Glomerular visceral epithelial cell (primary cell): Measurements from ENCODE around the gene CENATAC.
A peak's percentile ranks its signal among the peaks of the same experiment; 100 is the strongest.
"Not testable (repeated sequence)": the region's sequence is repeated elsewhere in the genome, so short reads cannot be mapped to it uniquely, and the experiment has no call there.

Experiments
- DNase-seq: peaks from one replicate; pipeline ENCODE4 v3.0.0-alpha.2; 2016; ENCODE audit errors: extremely low spot score

Gene CENATAC

DNA sequence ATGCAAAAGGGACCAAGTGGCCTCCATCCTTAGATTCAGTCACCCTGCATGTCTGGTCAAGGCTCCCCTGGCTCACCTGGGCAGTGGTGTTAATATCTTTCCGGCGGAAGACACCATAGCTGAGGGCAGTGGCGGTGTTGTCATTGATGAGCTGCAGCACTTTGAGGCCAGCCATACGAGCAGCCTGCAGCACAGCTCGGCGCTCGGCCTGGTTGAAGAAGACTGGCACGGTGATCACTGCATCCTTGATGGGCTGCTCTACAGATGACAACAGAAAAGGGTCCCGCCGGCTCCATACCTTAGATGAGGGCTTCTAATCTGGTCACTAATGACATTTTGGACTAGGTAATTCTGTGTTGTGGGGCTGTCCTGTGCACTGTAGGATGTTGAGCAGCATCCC lies 56.5 kb downstream of the CENATAC start:
- DNase-seq, result no peak

- DNase-seq, result peak; percentile 37
These were observed 58.0 kb downstream of the CENATAC start for GRCh38 chr11:119055901-119056300.

- peak; percentile 15 for DNase-seq
These were observed 58.6 kb downstream of the CENATAC start for GRCh38 chr11:119056421-119056999.

DNA sequence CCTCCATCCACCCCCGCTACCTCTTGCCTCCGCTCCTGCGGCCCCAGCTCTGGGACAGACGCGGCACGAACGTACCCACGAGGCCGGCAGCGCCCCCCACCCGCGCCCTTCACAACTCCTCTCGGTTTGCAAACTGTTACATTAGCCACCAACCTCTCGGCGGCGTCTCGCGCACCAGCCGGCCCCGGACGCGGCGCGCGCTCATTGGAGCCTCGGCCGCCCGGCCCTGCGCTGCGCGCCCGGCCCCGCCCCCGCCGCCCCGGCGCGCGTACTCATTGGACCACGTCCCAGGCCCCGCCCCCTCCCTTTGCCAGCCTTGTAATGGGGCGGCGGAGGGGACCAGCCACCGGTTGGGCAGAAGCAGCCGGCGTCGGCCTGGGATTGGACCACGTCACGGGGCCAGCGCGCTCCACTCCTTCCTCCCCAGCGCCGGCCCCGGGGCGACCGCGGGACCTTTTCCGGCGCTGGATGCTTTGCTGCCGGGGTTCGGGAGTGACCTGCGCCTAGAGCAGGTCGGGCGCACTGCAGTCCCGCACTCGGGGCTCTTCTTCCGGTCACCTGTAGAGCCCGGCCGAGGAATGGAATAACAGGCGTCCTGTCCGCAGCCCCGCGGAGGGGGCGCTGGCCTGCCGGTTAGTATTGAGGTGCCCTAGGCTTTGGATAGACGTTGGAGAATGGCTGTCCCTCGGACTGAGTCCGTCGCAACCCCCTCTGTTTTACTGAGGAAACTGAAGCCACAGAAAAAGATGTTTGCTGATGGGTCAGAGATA lies 59.2 kb downstream of the CENATAC start, which contains the start of gene HYOU1:
Gene HYOU1 (minus strand): TSS at position 206 of the 770 bp plus-strand sequence. CDS start 1,045 bp downstream, outside the sequence.
- peak; percentile 97 for DNase-seq

- DNase-seq, result not testable (repeated sequence)
These were observed 61.2 kb downstream of the CENATAC start for GRCh38 chr11:119059128-119059527.

DNA sequence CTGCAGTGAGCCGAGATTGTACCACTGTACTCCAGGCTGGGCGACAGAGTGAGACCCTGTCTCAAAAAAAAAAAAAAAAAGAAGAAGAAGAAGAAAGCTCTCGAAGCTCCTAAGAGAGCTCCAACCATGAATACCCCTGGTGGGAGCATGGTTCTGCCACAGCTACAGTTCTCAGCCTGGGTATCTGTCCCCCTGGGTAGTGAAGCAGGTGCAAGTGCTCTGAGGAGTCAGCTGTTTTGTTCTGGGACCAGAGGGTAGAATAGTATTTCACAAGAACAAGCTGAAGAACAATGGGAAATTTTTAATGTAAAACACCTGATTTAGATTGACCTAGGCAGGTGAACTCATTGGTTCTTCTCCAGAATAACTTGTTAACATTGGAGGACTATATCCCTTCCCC lies 63.3 kb downstream of the CENATAC start:
- DNase-seq, result no peak

DNA sequence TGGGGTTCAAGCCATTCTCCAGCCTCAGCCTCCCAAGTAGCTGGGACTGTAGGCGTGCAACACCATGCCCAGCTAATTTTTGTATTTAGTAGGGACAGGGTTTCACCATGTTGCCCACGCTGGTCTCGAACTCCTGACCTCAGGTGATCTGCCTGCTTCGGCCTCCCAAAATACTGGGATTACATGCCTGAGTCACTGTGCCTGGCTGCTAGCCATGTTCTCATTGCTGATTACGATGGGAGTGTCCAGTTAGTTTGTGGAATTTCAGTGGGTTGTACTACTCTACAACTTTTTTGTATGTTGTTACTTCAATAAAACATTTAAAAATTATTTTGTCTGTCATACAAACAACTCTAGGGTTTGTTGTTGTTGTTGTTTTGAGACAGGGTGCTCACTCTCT lies 64.8 kb downstream of the CENATAC start:
- no peak for DNase-seq

DNA sequence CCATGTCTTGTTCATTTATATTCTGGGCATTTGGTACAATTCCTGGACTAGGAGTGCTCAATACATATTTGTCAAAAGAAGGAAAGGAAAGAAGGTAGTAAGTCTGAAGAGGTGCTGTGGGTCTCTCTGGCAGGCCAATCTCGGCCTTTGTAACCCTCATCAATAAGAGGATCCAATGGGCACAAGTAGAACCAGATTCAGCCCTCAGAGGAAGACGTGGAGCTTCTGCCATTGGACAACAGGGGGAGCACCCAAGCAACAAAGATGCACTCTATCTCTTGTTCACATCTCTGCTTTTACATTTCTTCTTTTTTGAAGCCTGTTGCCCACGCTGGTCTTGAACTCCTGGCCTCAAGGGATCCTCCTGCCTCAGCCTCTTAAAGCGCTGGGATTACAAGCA lies 67.4 kb downstream of the CENATAC start:
- peak; percentile 21 for DNase-seq
